NCI-H2081 treated with DMSO at 0.1 percent for 48 hours (cell line): ENCODE results near the gene NCCRP1.

Source experiments
- DNase-seq: peaks from one replicate; lab custom pipeline; 2025; lab: John Stamatoyannopoulos, UW

The NCCRP1 gene

GRCh38 chr19:39246951-39247669 is 50.3 kb downstream of the NCCRP1 start:
- no peak for DNase-seq

- DNase-seq = no peak
These were observed 51.2 kb downstream of the NCCRP1 start for GRCh38 chr19:39247701-39248664.

GRCh38 chr19:39248806-39249205 is 52.0 kb downstream of the NCCRP1 start, which contains the start of gene IFNL4:
Gene IFNL4, minus strand, starts transcription at chr19:39248856.
- no peak for DNase-seq

- no peak for DNase-seq
These were observed 54.3 kb downstream of the NCCRP1 start for GRCh38 chr19:39251081-39251480.
